ENCODE measurements around the gene STT3A.

Gene STT3A

DNA sequence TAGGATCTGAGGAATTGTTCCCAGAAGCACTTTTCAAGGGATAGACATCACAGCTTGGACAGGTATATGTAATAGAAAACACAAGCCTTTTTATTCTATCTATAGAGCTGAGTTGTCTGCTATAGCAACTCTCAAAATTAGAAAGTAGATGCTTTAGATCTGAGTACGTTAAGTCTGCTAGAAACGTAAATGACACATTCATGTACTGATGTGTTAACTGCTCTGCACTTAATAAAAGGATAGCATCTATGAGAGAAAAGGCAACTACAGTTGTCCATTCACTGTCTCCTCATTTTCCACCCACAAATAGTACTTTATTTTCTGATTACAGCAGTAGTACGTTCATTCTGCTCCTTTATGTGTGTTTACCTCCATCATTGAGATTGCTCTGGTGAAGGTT is 6.0 kb upstream of the STT3A start:
- peaks cover 5% of the 10 kb centered on the region for H3K79me2 ChIP-seq (ENCODE audit: low read length)
- no peak overlapping the region for H3K27ac ChIP-seq (ENCODE audit: low read length)
- no peak overlapping the region for H3K4me2 ChIP-seq (ENCODE audit: low read length)
- no peak overlapping the region for H3K9ac ChIP-seq (ENCODE audit: low read length)
- TF ChIP-seq, protein P1, sequence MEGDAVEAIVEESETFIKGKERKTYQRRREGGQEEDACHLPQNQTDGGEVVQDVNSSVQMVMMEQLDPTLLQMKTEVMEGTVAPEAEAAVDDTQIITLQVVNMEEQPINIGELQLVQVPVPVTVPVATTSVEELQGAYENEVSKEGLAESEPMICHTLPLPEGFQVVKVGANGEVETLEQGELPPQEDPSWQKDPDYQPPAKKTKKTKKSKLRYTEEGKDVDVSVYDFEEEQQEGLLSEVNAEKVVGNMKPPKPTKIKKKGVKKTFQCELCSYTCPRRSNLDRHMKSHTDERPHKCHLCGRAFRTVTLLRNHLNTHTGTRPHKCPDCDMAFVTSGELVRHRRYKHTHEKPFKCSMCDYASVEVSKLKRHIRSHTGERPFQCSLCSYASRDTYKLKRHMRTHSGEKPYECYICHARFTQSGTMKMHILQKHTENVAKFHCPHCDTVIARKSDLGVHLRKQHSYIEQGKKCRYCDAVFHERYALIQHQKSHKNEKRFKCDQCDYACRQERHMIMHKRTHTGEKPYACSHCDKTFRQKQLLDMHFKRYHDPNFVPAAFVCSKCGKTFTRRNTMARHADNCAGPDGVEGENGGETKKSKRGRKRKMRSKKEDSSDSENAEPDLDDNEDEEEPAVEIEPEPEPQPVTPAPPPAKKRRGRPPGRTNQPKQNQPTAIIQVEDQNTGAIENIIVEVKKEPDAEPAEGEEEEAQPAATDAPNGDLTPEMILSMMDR (IDR thresholded peaks at IDR 0.05; ENCODE audit: low read depth, low read length): no peak
- no peak for TF ChIP-seq EZH2phosphoT487 (IDR thresholded peaks at IDR 0.05; ENCODE audit: low read depth)
- H3K27me3 ChIP-seq (ENCODE audit: low read depth, low read length): no peaks in the 10 kb centered on the region
- H3K4me3 ChIP-seq (ENCODE audit: low read length): no peak overlapping the region
- H3K36me3 ChIP-seq (replicated peaks; ENCODE audit: low read depth, low read length): peaks cover 17% of the 10 kb centered on the region
- H2AFZ ChIP-seq (ENCODE audit: low read depth, low read length): no peak overlapping the region
- H3K9me3 ChIP-seq (ENCODE audit: insufficient read depth, low read length): no peaks in the 10 kb centered on the region
- H4K20me1 ChIP-seq (ENCODE audit: insufficient read depth, low read length): no peaks in the 10 kb centered on the region
- peaks cover 24% of the 10 kb centered on the region for H3K4me1 ChIP-seq (ENCODE audit: low read length)

GRCh38 chr11:125587480-125587879 is 5.2 kb upstream of the STT3A start:
- H3K4me3 ChIP-seq (ENCODE audit: low read length): no peak overlapping the region
- peaks cover 10% of the 10 kb centered on the region for H3K79me2 ChIP-seq (ENCODE audit: low read length)
- H3K9ac ChIP-seq (ENCODE audit: low read length): no peak overlapping the region
- peaks cover 24% of the 10 kb centered on the region for H3K4me1 ChIP-seq (ENCODE audit: low read length)
- H4K20me1 ChIP-seq (ENCODE audit: insufficient read depth, low read length): no peaks in the 10 kb centered on the region
- H3K4me2 ChIP-seq (ENCODE audit: low read length): no peak overlapping the region
- H3K9me3 ChIP-seq (ENCODE audit: insufficient read depth, low read length): no peaks in the 10 kb centered on the region
- H2AFZ ChIP-seq (ENCODE audit: low read depth, low read length): no peak overlapping the region
- no peaks in the 10 kb centered on the region for H3K27me3 ChIP-seq (ENCODE audit: low read depth, low read length)
- H3K36me3 ChIP-seq (replicated peaks; ENCODE audit: low read depth, low read length): peaks cover 16% of the 10 kb centered on the region
- TF ChIP-seq EZH2phosphoT487 (IDR thresholded peaks at IDR 0.05; ENCODE audit: low read depth): no peak
- TF ChIP-seq, protein P1 (IDR thresholded peaks at IDR 0.05; ENCODE audit: low read depth, low read length): no peak
- no peak overlapping the region for H3K27ac ChIP-seq (ENCODE audit: low read length)

- peaks cover 6% of the 10 kb centered on the region for H3K36me3 ChIP-seq (replicated peaks; ENCODE audit: low read depth, low read length)
- peaks cover 24% of the 10 kb centered on the region for H3K4me1 ChIP-seq (ENCODE audit: low read length)
- no peaks in the 10 kb centered on the region for H3K27me3 ChIP-seq (ENCODE audit: low read depth, low read length)
- H3K4me2 ChIP-seq (ENCODE audit: low read length): peak overlapping the region; percentile 84
- no peak overlapping the region for H2AFZ ChIP-seq (ENCODE audit: low read depth, low read length)
- no peak overlapping the region for H3K27ac ChIP-seq (ENCODE audit: low read length)
- no peaks in the 10 kb centered on the region for H4K20me1 ChIP-seq (ENCODE audit: insufficient read depth, low read length)
- no peaks in the 10 kb centered on the region for H3K9me3 ChIP-seq (ENCODE audit: insufficient read depth, low read length)
- peak overlapping the region; percentile 44 for H3K9ac ChIP-seq (ENCODE audit: low read length)
- peaks cover 19% of the 10 kb centered on the region for H3K79me2 ChIP-seq (ENCODE audit: low read length)
- H3K4me3 ChIP-seq (ENCODE audit: low read length): peak overlapping the region; percentile 65
- TF ChIP-seq, protein P1 (IDR thresholded peaks at IDR 0.05; ENCODE audit: low read depth, low read length): no peak
- no peak for TF ChIP-seq EZH2phosphoT487 (IDR thresholded peaks at IDR 0.05; ENCODE audit: low read depth)
These were observed 4.1 kb upstream of the STT3A start for GRCh38 chr11:125588505-125588904.

DNA sequence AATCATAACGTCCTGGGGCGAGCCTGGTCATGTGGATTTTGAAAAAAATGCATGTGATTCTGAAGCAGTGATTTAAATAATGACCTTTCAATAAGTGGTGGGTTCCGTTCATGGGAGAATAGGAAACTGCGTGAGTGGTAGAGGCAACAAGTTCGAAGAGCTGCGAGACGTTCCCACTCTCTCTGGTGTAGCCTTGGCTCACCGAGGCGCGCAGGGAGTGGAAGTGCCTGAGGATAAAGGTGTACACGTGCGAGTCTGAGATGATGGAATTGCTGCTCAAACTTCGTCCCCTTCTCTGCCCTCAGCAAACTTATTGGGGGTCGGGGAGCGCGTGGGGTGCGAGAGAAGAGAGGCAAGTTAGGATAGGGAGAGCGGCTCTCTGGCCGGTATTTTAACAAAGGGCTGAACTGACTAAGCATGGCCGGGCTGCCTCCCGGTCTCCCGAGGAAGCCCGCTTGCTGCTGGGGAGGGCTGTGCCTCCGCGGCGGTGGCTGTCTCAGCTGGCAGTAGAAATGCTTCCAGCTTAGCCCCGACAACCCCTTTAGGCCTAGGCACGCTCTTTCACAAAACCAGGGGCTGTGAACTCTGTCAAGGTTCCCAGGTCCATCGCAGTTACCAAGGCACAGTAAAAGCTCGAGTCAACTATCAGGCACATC is 875 bp upstream of the STT3A start:
- peak overlapping the region; percentile 82 for H3K4me3 ChIP-seq (ENCODE audit: low read length)

More for the DNA sequence above, 875 bp upstream of the STT3A start:
- Histone ChIP-seq H3K4me1 (ENCODE audit: low read length) (peaks cover 47% of the 10 kb centered on the region), H3K27me3 (ENCODE audit: low read depth, low read length) (no peaks in the 10 kb centered on the region), H3K4me2 (ENCODE audit: low read length) (peak overlapping the region; percentile 86), H3K27ac (ENCODE audit: low read length) (peak overlapping the region; percentile 91), H4K20me1 (ENCODE audit: insufficient read depth, low read length) (peaks cover 15% of the 10 kb centered on the region), H2AFZ (ENCODE audit: low read depth, low read length) (0 out of 2 replicates have a peak overlapping the region, but pooled peaks have one; percentile 11), H3K36me3 (replicated peaks; ENCODE audit: low read depth, low read length) (peaks cover 17% of the 10 kb centered on the region), H3K9me3 (ENCODE audit: insufficient read depth, low read length) (no peaks in the 10 kb centered on the region), H3K9ac (ENCODE audit: low read length) (peak overlapping the region; percentile 93), H3K79me2 (ENCODE audit: low read length) (peaks cover 52% of the 10 kb centered on the region)
- TF ChIP-seq, protein P1 (IDR thresholded peaks at IDR 0.05; ENCODE audit: low read depth, low read length): no peak
- TF ChIP-seq EZH2phosphoT487 (IDR thresholded peaks at IDR 0.05; ENCODE audit: low read depth): no peak
